GM23338 (cell line): ENCODE results near the gene GJB5. TPM values are rescaled to one million over a fixed set of nuclear protein-coding genes. Genes with fewer than 3 reads are reported as not detected.

Experiments used
- ATAC-seq: fragments of 200-7000 bp; cut with Tn5 transposase; 3 replicates; pipeline ENCODE4 v1.9.1; 2020
- DNase-seq: peaks from one replicate; pipeline ENCODE4 v3.0.0-alpha.2; 2015; ENCODE audit warnings: low spot score
- H2AFZ ChIP-seq: fragments of 200-600 bp; sonication (generic); 2 replicates; pipeline ENCODE4 v1.8.0; 2016; ENCODE audit warnings: antibody characterized with exemption, mild to moderate bottlenecking, moderate library complexity
- H3F3A ChIP-seq: fragments of 200-600 bp; sonication (generic); replicated peaks from 2 replicates; pipeline ENCODE4 v1.8.0; 2017; ENCODE audit warnings: antibody characterized with exemption, mixed run types, low read depth
- H3K27ac ChIP-seq: fragments of 200-600 bp; sonication (generic); 2 replicates; pipeline ENCODE4 v1.6.1; 2016; ENCODE audit warnings: low read depth
- H3K27me3 ChIP-seq: fragments of 200-600 bp; sonication (generic); 2 replicates; pipeline ENCODE4 v1.8.0; 2016; ENCODE audit warnings: mild to moderate bottlenecking, mixed run types, moderate library complexity; ENCODE audit not compliant: insufficient read depth
- H3K36me3 ChIP-seq: fragments of 200-600 bp; sonication (generic); 2 replicates; pipeline ENCODE4 v1.8.0; 2016; ENCODE audit warnings: mild to moderate bottlenecking; ENCODE audit not compliant: insufficient read depth
- H3K4me1 ChIP-seq: fragments of 200-600 bp; sonication (generic); 2 replicates; pipeline ENCODE4 v1.8.0; 2016; ENCODE audit warnings: mild to moderate bottlenecking, moderate library complexity; ENCODE audit not compliant: insufficient read depth
- H3K4me2 ChIP-seq: fragments of 200-600 bp; sonication (generic); 2 replicates; pipeline ENCODE4 v1.7.1; 2017; ENCODE audit warnings: mixed run types
- H3K4me3 ChIP-seq: fragments of 200-600 bp; sonication (generic); 2 replicates; pipeline ENCODE4 v1.6.1; 2016; ENCODE audit warnings: mixed run types
- H3K79me2 ChIP-seq: fragments of 200-600 bp; sonication (generic); replicated peaks from 2 replicates; pipeline ENCODE4 v1.8.0; 2017; ENCODE audit warnings: mild to moderate bottlenecking; ENCODE audit not compliant: insufficient read depth
- H3K9me2 ChIP-seq: fragments of 200-600 bp; sonication (generic); 2 replicates; pipeline ENCODE4 v1.8.0; 2017; ENCODE audit not compliant: insufficient read depth
- H4K20me1 ChIP-seq: fragments of 200-600 bp; sonication (generic); replicated peaks from 2 replicates; pipeline ENCODE4 v1.8.0; 2017; ENCODE audit warnings: mild to moderate bottlenecking; ENCODE audit not compliant: insufficient read depth
- H3K27ac Mint-ChIP-seq: 2 replicates; pipeline ENCODE4 v1.8.0; 2020; ENCODE audit warnings: inconsistent platforms, mild to moderate bottlenecking, moderate library complexity, mixed read lengths
- H3K27me3 Mint-ChIP-seq: 3 replicates; pipeline ENCODE4 v1.8.0; 2022; ENCODE audit warnings: low read depth, mild to moderate bottlenecking, moderate library complexity, mixed read lengths, inconsistent platforms; ENCODE audit not compliant: insufficient read depth, poor library complexity
- H3K36me3 Mint-ChIP-seq: 3 replicates; pipeline ENCODE4 v1.8.0; 2021; ENCODE audit warnings: low read depth, mild to moderate bottlenecking, inconsistent platforms, moderate library complexity, mixed read lengths
- H3K4me1 Mint-ChIP-seq: 3 replicates; pipeline ENCODE4 v1.8.0; 2020; ENCODE audit warnings: mild to moderate bottlenecking, inconsistent platforms, mixed read lengths
- H3K4me3 Mint-ChIP-seq: 3 replicates; pipeline ENCODE4 v1.8.0; 2021; ENCODE audit warnings: moderate library complexity, mild to moderate bottlenecking, inconsistent platforms, mixed read lengths
- H3K9me3 Mint-ChIP-seq: 3 replicates; pipeline ENCODE4 v1.8.0; 2020; ENCODE audit warnings: moderate library complexity, mild to moderate bottlenecking, inconsistent platforms, mixed read lengths
- ETS1 ChIP-seq: IDR thresholded peaks from 2 replicates; pipeline ENCODE4 v1.6.1; 2016; ENCODE audit warnings: antibody characterized with exemption
- EZH2 ChIP-seq: fragments of 200-600 bp; sonication (generic); IDR thresholded peaks from one replicate; pipeline ENCODE4 v1.8.0; 2017; ENCODE audit warnings: antibody characterized with exemption, mild to moderate bottlenecking, low read depth; ENCODE audit not compliant: unreplicated experiment
- EZH2phosphoT487 ChIP-seq: fragments of 200-600 bp; sonication (generic); IDR thresholded peaks from one replicate; pipeline ENCODE4 v1.8.1; 2018; ENCODE audit warnings: antibody characterized with exemption; ENCODE audit not compliant: unreplicated experiment
- POLR2AphosphoS5 ChIP-seq: IDR thresholded peaks from 2 replicates; pipeline ENCODE4 v1.6.1; 2016; ENCODE audit warnings: antibody characterized with exemption, low read depth
- ZNF331 ChIP-seq: fragments of 250-450 bp; sonication (Bioruptor Pico); IDR thresholded peaks from 2 replicates; pipeline ENCODE4 v1.5.0; 2020; ENCODE audit warnings: low read depth, mild to moderate bottlenecking, moderate library complexity
- ZNF462 ChIP-seq: fragments of 250-450 bp; sonication (Bioruptor Pico); IDR thresholded peaks from 2 replicates; pipeline ENCODE4 v1.5.0; 2020; ENCODE audit warnings: mild to moderate bottlenecking, moderate library complexity
- polyA plus RNA-seq: library from polyadenylated mRNA; unstranded; fragments of >200 nt; fragmentation: Nextera tagmentation; extraction: Ambion mirVana; gene quantifications from 2 replicates; pipeline ENCODE4 v1.2.1, GENCODE V29; 2016
- total RNA-seq: library from RNA; depleted of rRNA; stranded (reverse); fragments of >200 nt; shearing (Covaris generic); gene quantifications from 2 replicates; pipeline ENCODE4 v1.2.3, GENCODE V29; 2014
- TF ChIP-seq, protein P1 (sequence below), 2 experiments: fragments of 200-600 bp in 1 of 2; sonication (generic) in 1 of 2; conservative IDR thresholded peaks; 2 replicates each; pipeline versions ENCODE4 v1.5.1 to v1.6.1; 2016 to 2017; ENCODE audit warnings: antibody characterized with exemption in 2 of 2, low read depth in 2 of 2, mild to moderate bottlenecking in 2 of 2, moderate library complexity in 1 of 2

GJB5 gene
- total and polyA plus RNA-seq, 2 experiments from 2014 or later = 1.4 TPM; not detected in 1

- no peak for TF ChIP-seq ZNF462 (CRISPR knock-in tag)
- TF ChIP-seq POLR2AphosphoS5 = no peak
- TF ChIP-seq EZH2 = no peak
These were observed 48.9 kb downstream of the GJB5 start (continued) for GRCh38 chr1:34803770-34804169.

DNA sequence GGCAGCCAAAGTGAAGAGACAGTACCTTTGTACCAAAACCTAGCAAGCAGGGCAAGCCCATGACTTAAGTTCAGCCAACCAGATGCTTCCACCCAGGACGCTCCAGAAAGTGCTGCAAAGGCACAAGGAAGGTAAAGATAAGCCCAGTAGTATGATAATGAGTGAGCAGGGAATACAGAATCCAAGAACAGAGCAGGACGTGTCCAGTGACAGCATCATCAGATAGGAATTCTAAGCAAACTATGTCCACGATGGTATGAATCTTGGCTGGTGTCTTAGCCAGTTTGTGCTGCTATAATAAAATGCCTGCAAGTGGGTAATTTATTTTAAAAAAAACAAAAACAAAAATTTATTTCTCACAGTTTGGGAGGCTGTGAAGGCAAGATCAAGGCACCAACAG is 51.5 kb downstream of the GJB5 start:
- H4K20me1 ChIP-seq = no peaks in the 10 kb centered on the region
- Mint-ChIP-seq H3K4me1 (no peaks in the 10 kb centered on the region), H3K27me3 (peaks cover 3% of the 10 kb centered on the region), H3K9me3 (no peaks in the 10 kb centered on the region), H3K4me3 (no peak overlapping the region), H3K36me3 (no peaks in the 10 kb centered on the region), H3K27ac (no peak overlapping the region)
- no peak overlapping the region for H3K4me2 ChIP-seq
- no peaks in the 10 kb centered on the region for H3K79me2 ChIP-seq
- no peak overlapping the region for H3K4me3 ChIP-seq
- no peaks in the 10 kb centered on the region for H3F3A ChIP-seq
- H3K27me3 ChIP-seq = no peaks in the 10 kb centered on the region
- no peak overlapping the region for H2AFZ ChIP-seq
- no peaks in the 10 kb centered on the region for H3K36me3 ChIP-seq
- H3K9me2 ChIP-seq = no peaks in the 10 kb centered on the region
- no peak for DNase-seq
- H3K27ac ChIP-seq = no peak overlapping the region
- ATAC-seq = no peak
- H3K4me1 ChIP-seq = no peaks in the 10 kb centered on the region
- TF ChIP-seq ZNF462 (CRISPR knock-in tag) = no peak
- no peak for TF ChIP-seq EZH2
- TF ChIP-seq, protein P1, sequence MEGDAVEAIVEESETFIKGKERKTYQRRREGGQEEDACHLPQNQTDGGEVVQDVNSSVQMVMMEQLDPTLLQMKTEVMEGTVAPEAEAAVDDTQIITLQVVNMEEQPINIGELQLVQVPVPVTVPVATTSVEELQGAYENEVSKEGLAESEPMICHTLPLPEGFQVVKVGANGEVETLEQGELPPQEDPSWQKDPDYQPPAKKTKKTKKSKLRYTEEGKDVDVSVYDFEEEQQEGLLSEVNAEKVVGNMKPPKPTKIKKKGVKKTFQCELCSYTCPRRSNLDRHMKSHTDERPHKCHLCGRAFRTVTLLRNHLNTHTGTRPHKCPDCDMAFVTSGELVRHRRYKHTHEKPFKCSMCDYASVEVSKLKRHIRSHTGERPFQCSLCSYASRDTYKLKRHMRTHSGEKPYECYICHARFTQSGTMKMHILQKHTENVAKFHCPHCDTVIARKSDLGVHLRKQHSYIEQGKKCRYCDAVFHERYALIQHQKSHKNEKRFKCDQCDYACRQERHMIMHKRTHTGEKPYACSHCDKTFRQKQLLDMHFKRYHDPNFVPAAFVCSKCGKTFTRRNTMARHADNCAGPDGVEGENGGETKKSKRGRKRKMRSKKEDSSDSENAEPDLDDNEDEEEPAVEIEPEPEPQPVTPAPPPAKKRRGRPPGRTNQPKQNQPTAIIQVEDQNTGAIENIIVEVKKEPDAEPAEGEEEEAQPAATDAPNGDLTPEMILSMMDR (conservative IDR thresholded peaks at IDR 0.05; ENCODE audit: low read depth in 2 of 2) = no peak
- no peak for TF ChIP-seq ETS1
- no peak for TF ChIP-seq ZNF331 (CRISPR knock-in tag)
- no peak for TF ChIP-seq EZH2phosphoT487
